Myocyte (in vitro differentiated cells): Measurements from ENCODE around the gene POU6F2. TPM values are rescaled to one million over a fixed set of nuclear protein-coding genes. Genes with fewer than 3 reads are reported as not detected.
"Not testable (repeated sequence)": the region's sequence is repeated elsewhere in the genome, so short reads cannot be mapped to it uniquely, and the experiment has no call there.

Experiments
- DNase-seq: peaks from one replicate; pipeline ENCODE4 v3.0.0-alpha.2; 2012; ENCODE audit warnings: low read depth
- total RNA-seq: library from RNA; depleted of rRNA; stranded (reverse); fragments of >200 nt; gene quantifications from 2 replicates; pipeline ENCODE4 v1.2.3, GENCODE V29; 2014

The POU6F2 gene
- total RNA-seq, 1 donor from 2014 or later, result 0.11 TPM

DNA sequence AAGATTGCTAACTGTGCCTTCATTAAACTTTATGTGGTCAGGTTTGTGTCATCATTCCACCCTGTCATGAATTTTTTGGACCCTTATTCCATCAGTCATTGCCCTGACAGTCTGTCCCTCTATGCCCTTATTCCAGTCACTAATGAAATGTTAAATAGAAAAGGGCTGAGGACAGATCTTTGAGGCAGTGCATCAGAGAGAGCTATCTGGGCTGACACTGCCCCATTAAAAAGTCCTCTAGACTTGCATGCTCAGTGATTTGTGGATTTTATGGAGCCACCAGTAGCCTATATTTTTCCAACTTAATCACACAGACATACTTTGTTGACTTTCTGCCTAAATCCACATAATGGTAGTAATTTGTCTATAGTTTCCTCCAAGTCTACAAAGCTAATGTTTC, 323.8 kb downstream of the POU6F2 start:
- no peak for DNase-seq

DNA sequence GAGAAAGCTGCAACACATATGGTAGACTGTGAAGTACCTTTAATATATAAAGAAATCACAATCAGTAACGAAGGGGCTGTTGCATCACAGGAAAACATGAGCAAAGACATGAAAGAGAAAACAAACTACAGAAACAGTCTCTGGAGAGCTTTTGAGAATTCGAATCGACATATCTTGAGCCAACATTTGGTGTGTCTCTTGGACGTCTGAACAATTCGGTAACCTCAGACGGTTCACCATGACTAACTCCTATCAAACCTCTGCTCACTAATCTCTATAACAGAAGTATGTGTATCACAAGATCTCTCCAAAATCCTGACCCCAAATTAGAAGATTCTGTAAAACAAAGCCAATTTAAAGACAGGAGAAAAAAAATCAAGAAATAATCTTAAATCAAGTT, 326.5 kb downstream of the POU6F2 start:
- DNase-seq, result no peak

DNA sequence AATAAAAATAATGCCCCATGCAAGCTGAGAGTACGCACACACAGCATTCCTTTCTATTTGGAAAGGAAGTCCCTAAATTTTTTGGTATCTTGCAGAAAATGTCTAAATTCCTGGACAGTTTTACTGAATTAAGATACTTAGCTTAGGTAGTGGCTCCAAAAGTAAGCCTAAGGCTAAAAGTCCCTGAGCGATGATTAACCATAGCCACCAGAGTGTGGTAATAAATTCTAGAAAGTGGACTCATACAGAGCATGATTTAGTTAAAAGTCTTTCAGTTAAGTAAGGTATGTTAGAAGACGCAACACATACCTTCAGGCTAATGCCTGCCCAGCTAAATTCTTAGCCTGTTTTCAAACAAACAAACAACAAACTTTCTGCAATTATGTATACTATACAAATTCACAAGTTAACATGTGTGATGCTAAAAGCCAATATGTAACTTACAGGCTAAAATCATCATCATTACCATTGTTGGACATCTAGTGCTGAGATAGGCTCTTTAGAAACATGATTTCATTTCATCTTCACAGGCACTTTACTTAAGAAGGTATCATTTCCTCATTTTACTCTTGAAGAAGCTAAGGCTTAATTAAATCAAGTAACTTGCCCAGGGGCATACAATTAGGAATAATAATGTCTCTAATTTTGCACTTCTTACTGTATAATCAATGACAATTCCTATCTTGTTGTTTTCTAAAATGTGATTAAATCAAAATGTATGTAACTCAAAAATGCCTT, 327.1 kb downstream of the POU6F2 start:
- DNase-seq, result no peak

DNA sequence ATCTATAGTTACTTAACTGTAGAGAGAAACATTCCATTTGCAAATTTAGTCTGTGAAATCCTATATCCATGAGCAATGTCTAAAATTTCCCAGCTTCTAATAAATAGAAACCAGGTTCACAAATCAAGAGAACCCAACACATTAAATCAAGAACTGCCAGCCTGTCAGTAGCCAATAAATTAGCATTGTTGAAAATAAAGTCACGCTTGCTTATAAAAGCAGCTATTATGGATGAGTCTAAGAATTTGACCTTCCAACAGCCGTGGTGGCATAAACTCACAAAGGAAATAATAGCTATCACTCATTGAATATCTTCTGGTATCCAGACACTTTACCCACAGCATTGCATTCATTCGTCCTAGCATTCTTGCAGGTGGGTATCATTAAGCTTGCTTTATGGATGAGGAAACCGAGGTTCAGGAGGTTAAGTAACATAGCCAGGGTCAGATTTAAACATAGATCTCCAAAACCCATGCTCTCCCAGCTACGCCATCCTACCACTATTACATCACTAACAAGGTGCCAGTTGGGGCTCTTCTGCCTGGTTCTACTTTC, 328.4 kb downstream of the POU6F2 start:
- DNase-seq, result no peak

DNA sequence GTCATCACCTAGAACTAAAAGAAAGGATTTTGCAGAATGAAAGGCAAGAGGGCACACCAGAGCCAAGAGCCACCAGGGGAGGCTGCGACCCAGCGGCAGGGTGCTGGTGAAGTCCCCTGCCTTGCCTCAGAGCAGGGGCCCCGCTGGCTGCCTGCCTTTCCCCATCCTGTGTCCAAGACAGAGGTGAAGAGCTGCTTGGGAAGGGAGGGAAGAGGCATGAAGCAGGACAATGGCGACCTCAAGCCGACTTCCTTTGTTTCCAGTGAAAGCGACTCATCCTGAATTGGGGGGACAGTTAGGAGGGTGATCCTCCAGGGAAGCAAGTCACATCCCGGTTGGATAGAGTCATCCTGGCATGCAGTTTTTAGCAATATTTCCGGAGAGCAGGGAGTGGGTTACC, 333.0 kb downstream of the POU6F2 start:
- DNase-seq, result no peak

DNA sequence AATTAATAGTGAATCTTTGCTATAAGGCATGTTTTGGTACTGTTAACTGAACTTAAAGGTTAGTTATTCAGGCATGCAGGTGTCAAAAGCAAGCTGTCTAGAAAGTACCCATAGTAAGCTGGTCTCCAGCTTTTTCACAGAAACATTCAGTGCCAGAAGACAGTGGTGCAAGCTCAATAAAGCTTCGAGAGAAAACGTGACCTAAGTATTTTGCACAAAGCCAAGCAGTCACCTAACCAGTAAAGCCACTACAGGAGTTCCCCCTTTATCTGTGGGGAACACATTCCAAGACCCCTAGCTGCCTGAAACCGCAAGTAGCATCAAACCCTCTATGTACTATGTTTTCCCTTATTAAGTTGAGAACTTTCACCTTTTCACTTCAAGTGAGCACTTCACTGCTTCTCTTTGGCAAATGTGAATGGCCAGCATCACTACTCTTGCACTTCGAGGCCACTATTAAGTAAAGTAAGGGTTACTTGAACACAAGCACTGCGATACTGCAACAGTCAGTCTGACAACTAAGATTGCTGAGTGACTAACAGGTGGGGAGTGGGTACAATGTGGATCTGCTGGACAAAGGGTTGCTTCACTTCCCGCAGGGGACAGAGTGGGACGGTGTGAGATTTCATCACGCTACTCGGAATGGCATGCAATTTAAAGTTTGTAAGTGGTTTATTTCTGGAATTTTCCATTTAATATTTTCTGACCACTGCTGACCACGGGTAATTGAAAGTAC, 334.7 kb downstream of the POU6F2 start:
- no peak for DNase-seq

GRCh38 chr7:39313376-39313775, 335.7 kb downstream of the POU6F2 start:
- DNase-seq, result no peak

DNA sequence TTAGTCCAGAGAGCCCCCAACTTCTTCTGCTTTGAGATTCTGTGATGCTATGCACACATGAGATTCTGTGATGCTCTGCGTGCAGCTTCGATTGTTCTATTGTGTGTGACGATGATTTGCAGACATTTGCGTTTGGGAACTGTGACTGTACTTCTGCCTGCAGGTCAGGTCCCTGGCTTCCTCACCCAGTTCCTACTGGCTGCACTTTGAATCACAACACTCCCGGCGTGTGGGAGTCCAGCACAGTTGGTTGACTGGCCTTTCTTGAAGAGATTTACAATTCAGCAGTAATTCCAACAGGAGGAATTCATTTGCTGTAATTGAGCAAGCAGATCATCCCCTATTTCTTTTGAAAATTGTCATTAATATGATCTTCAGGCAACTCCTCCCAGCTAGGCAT, 336.3 kb downstream of the POU6F2 start:
- DNase-seq, result no peak

DNA sequence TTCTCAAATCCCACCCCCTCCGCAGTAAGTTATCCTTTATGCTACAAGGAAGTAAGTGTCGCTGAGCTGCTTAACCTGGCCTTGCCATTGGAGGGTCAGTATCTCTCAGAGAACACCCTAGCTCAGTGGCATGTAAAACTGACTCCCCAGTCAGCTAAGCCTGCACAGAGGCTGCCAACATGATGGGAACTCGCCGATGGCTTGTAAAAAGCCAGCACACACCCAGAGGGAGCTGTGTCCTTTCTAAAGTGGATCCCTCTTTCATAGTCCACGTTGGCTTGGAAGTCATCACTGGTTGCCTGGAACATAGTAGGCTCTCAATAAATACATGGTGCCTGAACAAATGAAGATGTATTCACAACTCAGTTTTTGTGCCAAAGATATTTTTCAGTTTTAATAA, 339.4 kb downstream of the POU6F2 start:
- no peak for DNase-seq

- no peak for DNase-seq
Observed at GRCh38 chr7:39317896-39318295, 340.2 kb downstream of the POU6F2 start.

GRCh38 chr7:39321245-39321644, 343.5 kb downstream of the POU6F2 start:
- no peak for DNase-seq

GRCh38 chr7:39321909-39322498, 344.3 kb downstream of the POU6F2 start:
- no peak for DNase-seq

- DNase-seq, result no peak
Observed at GRCh38 chr7:39324139-39324760, 346.5 kb downstream of the POU6F2 start.

- DNase-seq, result not testable (repeated sequence)
Observed at GRCh38 chr7:39331607-39332006, 353.9 kb downstream of the POU6F2 start.

DNA sequence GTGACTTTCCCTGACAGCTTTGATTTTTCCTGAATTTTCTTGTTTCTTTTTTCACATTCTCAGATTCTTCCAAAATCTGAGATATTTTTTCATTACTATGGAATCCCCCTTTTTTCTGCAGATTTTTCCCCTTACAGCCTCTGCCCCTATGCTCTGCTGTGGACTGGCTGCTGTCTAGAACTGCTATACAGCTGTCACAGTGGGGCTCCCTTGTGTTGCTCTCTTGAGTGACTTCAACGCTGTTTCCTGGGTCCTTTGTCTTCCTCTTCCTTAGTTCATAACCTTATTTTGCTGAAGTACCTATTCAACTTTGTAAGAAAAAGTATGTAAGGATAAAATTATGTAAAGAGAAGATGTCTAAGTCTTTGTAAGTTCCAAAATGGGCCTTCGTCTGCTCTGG, 354.4 kb downstream of the POU6F2 start:
- no peak for DNase-seq

DNA sequence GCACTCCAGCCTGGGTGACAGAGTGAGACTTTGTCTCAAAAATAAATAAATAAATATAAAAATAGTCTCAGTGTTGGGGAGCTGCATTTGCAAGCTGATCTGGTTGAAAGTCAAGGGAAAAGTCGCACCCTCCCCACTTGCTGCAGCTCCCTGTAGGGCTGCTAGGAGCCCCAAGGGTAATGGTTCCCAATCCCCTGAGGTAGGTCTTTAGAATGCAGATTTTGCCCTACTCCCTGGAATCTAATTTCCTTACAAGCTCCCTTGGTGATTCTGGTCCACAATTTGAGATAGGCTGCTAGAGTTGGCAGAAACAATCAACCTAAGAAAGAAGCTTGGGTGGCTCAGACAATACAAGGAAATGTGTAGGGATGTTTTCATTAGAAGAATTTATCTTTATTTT, 356.0 kb downstream of the POU6F2 start:
- DNase-seq, result no peak

GRCh38 chr7:39336442-39336841, 358.7 kb downstream of the POU6F2 start:
- no peak for DNase-seq

GRCh38 chr7:39338716-39339115, 361.0 kb downstream of the POU6F2 start:
- no peak for DNase-seq

GRCh38 chr7:39339591-39339990, 361.9 kb downstream of the POU6F2 start:
- no peak for DNase-seq

- no peak for DNase-seq
Observed at GRCh38 chr7:39341083-39341482, 363.4 kb downstream of the POU6F2 start.

DNA sequence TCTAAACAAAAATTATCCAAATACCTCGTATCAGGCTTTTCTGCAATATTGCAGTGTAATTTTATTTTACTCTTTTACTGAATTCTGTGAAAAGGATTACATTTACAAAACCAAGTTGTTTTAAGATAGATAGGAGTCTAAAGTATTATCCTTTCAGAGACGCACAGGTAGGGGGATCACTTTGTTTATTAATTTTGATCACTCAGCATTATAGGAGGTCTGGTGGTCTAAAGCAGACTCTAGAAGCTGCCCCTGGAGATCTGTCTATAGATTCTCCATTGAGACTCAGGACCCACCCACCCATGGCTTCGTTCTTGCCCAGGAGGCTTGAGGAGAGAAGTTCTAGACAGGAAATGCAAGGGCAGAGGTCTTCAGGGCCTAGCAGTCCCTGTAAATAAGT, 365.1 kb downstream of the POU6F2 start:
- DNase-seq, result no peak
